ENCODE measurements around the gene RSKR.

Gene RSKR

GRCh38 chr17:28592260-28592659 lies 21.7 kb downstream of the RSKR start:
- no peak for TF ChIP-seq CTCF (IDR thresholded peaks at IDR 0.05)

DNA sequence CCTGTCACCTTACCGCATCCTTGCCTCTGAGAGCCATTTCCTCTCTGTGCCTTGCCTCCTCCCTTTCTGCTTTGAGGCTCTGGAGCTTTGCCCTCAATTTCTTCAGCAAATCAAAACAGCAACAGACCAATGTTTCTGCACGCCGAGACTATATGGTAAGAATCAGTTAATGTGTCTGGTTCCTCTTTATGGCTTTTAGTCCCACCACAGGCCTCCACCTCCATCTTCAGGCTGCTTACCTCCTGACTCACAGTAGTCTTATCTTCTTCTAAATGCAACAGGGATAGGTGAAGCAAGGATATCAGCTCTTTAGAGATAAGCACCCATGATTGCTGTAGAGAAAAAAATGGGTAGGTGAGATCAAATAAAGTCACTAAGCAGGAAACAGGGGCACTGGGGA lies 28.1 kb downstream of the RSKR start:
- TF ChIP-seq CTCF (IDR thresholded peaks at IDR 0.05), result no peak

DNA sequence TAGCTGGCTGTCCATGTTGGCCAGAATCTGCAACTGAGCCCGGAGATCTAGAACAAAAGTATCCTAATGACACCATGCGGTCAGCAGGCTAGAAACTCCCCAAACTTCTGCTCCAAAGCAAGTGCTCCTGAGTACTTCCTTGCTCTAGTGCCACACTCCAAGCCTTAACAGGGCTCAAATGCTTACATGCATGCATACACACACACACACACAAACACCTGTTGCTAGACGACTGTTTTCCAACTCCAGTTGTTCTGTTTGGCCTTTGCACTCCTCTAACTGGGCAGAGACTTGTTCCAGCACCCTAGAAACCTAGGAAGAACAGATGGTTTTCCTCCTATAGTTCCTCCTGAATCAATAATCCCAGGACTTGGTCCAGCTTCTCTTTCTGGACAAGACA lies 29.6 kb downstream of the RSKR start:
- TF ChIP-seq CTCF (IDR thresholded peaks at IDR 0.05), result no peak

- TF ChIP-seq CTCF (IDR thresholded peaks at IDR 0.05), result no peak
Measured at GRCh38 chr17:28582513-28582912, 31.5 kb downstream of the RSKR start.

GRCh38 chr17:28580959-28581358 lies 33.0 kb downstream of the RSKR start:
- TF ChIP-seq CTCF (IDR thresholded peaks at IDR 0.05), result no peak

DNA sequence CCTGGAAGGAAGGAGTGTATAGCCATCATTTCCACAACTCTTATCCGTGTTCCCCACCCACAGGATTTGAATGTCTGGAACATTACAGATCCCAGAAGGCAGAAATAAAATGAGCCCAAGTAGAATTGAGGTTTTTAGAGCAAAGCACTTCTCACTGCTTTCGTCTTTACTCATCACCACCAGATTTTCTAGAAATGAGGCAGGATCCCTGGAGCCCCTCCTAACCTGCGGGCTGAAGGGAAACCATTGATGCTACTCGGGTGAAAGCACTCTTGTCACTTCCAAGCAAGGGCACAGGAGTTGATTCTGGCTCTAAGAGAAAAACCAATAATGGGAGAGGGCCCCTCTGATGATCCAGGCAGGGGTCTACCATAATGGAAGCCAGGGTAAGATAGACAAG lies 34.5 kb downstream of the RSKR start:
- no peak for TF ChIP-seq CTCF (IDR thresholded peaks at IDR 0.05)

DNA sequence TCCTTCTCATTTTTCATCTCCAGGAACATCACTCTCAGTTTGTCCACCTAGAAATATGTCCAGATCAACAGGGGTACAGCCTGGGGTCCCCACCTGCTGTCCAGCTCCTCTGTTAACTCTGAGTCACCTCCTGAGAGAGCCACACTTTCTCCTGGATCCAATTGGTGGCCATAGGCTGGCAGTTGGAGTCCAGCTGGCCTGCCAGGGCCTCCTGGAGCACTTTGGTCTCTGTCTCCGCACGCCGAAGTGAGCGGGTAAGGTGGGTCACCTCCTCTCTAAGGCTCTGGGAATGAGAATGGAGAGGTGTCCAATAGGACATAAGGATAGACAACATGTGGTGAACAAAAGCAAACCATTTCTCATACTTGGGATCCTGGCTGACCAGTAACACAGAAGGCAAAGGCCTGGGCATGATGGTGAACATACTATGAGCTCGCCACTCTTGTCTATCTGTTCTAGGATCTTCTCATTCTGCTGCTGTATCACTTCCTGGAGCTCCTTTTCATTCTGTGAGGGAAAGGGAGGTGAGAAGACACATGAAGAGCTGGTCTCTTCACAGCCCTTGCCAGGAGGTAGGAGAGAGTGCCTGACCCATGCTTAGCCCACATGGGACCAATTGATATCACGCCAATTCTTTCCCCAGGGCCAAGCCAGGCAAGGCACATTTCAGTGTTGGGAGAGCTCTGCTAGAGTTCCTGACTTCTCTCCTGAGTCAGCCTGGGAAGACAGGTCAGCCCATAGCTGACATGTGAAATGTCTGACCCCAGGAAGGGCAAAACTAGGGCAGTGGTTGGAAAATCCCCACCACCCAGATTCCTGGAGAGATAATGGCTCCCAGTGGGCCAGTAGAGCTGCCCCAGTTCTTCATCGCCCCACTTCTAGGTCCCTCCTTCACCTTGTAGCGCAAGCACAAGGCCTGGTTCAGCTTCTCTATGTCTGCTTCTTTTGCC lies 35.5 kb downstream of the RSKR start:
- no peak for TF ChIP-seq CTCF (IDR thresholded peaks at IDR 0.05)

All from LNCAP (cell line).